Measurements from ENCODE around the gene STXBP5. TPM values are rescaled to one million over a fixed set of nuclear protein-coding genes. Genes with fewer than 3 reads are reported as not detected.

Gene STXBP5
- total and polyA plus RNA-seq, 2 of the 13 experiments (the other 11 are each of a cell fraction or from before 2014, with no cell fraction given), result 8.8 to 19.4 TPM

- TF ChIP-seq AKNA (CRISPR knock-in tag; IDR thresholded peaks at IDR 0.05; ENCODE audit: borderline replicate concordance) (no peak), IKZF1 (IDR thresholded peaks at IDR 0.05) (no peak), ATF3 (CRISPR knock-in tag; IDR thresholded peaks at IDR 0.05) (no peak), SRY (CRISPR knock-in tag; IDR thresholded peaks at IDR 0.05) (peak; percentile 33; the same call in 1 of the 2 replicates), JUNB (CRISPR knock-in tag; IDR thresholded peaks at IDR 0.05; ENCODE audit: borderline replicate concordance) (no peak), ZNF446 (CRISPR knock-in tag; IDR thresholded peaks at IDR 0.05) (peak; percentile 20; the same call in 1 of the 2 replicates), CCAR2 (optimal IDR thresholded peaks at IDR 0.05; ENCODE audit: low read depth, low read length) (no peak), BORCS8-MEF2B (CRISPR knock-in tag; IDR thresholded peaks at IDR 0.05) (peak; percentile 26; the same call in 1 of the 2 replicates), NR2F6 (IDR thresholded peaks at IDR 0.05) (no peak), NR2F6 (CRISPR knock-in tag; IDR thresholded peaks at IDR 0.05) (peak; percentile 18; the same call in 1 of the 2 replicates), ZKSCAN5 (CRISPR knock-in tag; IDR thresholded peaks at IDR 0.05) (no peak; the same call in 1 of the 2 replicates), ZNF326 (CRISPR knock-in tag; IDR thresholded peaks at IDR 0.05; ENCODE audit: borderline replicate concordance) (no peak), ZNF652 (CRISPR knock-in tag; IDR thresholded peaks at IDR 0.05; ENCODE audit: borderline replicate concordance, low read depth) (no peak), ZNF362 (CRISPR knock-in tag; IDR thresholded peaks at IDR 0.05; ENCODE audit: borderline replicate concordance) (peak; percentile 86), THAP8 (CRISPR knock-in tag; IDR thresholded peaks at IDR 0.05; ENCODE audit: borderline replicate concordance) (peak; percentile 46; the same call in 1 of the 2 replicates), HOXA7 (CRISPR knock-in tag; IDR thresholded peaks at IDR 0.05) (no peak), ZNF720 (CRISPR knock-in tag; IDR thresholded peaks at IDR 0.05) (no peak), MLLT10 (CRISPR knock-in tag; IDR thresholded peaks at IDR 0.05) (no peak), SOX5 (CRISPR knock-in tag; IDR thresholded peaks at IDR 0.05; ENCODE audit: borderline replicate concordance) (0 out of 2 replicates have a peak, but pooled peaks have one; percentile 7), ATF7 (IDR thresholded peaks at IDR 0.05) (no peak), ATF7 (CRISPR knock-in tag; IDR thresholded peaks at IDR 0.05) (no peak), ZNF75D (CRISPR knock-in tag; IDR thresholded peaks at IDR 0.05; ENCODE audit: borderline replicate concordance) (no peak), SMAD1 (CRISPR knock-in tag; IDR thresholded peaks at IDR 0.05; ENCODE audit: borderline replicate concordance, low read depth) (0 out of 2 replicates have a peak, but pooled peaks have one; percentile 29), FOXA1 (IDR thresholded peaks at IDR 0.05) (no peak), FOXA1 (CRISPR knock-in tag; IDR thresholded peaks at IDR 0.05) (no peak), NR3C1 (CRISPR knock-in tag; IDR thresholded peaks at IDR 0.05) (no peak)
Measured at GRCh38 chr6:147202516-147203310, 1.5 kb upstream of the STXBP5 start (continued).
